Measurements from ENCODE around the gene OR2T3. TPM values are rescaled to one million over a fixed set of nuclear protein-coding genes. Genes with fewer than 3 reads are reported as not detected.
"Not testable (repeated sequence)": the region's sequence is repeated elsewhere in the genome, so short reads cannot be mapped to it uniquely, and the experiment has no call there.

OR2T3 gene
- total RNA-seq (2021; ENCODE audit: unreplicated experiment) (not detected), Bru-seq, nascent RNA (not detected), BruChase-seq, experiment 1, labeled RNA remaining after a 6-hour chase (not detected), BruChase-seq, experiment 2, labeled RNA remaining after a 2-hour chase (not detected)
- not detected in 2 replicates for polyA plus RNA-seq (2012)
- long read RNA-seq = 0 reads

- CTCF ChIA-PET; H3K4me3 ChIP-seq (replicated peaks in 1 of 2; ENCODE audit: low read depth in 1 of 2, low read length in 2 of 2); ATAC-seq; H3K79me2 ChIP-seq (ENCODE audit: insufficient read depth, low read length); H3K9me3 ChIP-seq (ENCODE audit: control insufficient read depth in 1 of 2, insufficient read depth in 1 of 2, low read depth in 1 of 2, low read length in 2 of 2); H4K20me1 ChIP-seq (ENCODE audit: insufficient read depth); H3K9ac ChIP-seq (ENCODE audit: low read length); DNase-seq (ENCODE audit: low read depth, low spot score); H3K9me2 ChIP-seq (ENCODE audit: insufficient read depth); H3K27ac ChIP-seq (ENCODE audit: low read depth, low read length); intact Hi-C loops (cut with micrococcal nuclease); H3K4me1 ChIP-seq (ENCODE audit: control insufficient read depth in 1 of 2, insufficient read depth in 2 of 2, low read length in 2 of 2); BruUV-seq (replicated peaks); RAD21 ChIA-PET (ENCODE audit: low non-redundant PET in 1 of 2, low total read pairs in 2 of 2, uncharacterized antibody in 2 of 2, unreplicated experiment in 2 of 2); H3K27me3 ChIP-seq (ENCODE audit: insufficient read depth, low read length); POLR2A ChIA-PET; H3K36me3 ChIP-seq (ENCODE audit: control insufficient read depth in 1 of 2, insufficient read depth in 2 of 2, low read length in 2 of 2); H3K4me2 ChIP-seq (ENCODE audit: low read length); H2AFZ ChIP-seq (ENCODE audit: low read depth, low read length, poor library complexity, severe bottlenecking): not testable (repeated sequence)
Measured at GRCh38 chr1:248473051-248473450, at the start of gene OR2T3. OR2T3 (plus strand) TSS chr1:248473351; CDS start chr1:248473351, 0 bp downstream.

GRCh38 chr1:248427526-248428191 is 45.5 kb upstream of the OR2T3 start:
- H2AFZ ChIP-seq (ENCODE audit: low read depth, low read length, poor library complexity, severe bottlenecking); intact Hi-C loops (cut with micrococcal nuclease); ATAC-seq: not testable (repeated sequence)

GRCh38 chr1:248428192-248428533 is 45.0 kb upstream of the OR2T3 start:
- DNase-seq (ENCODE audit: low read depth, low spot score); H3K9me2 ChIP-seq (ENCODE audit: insufficient read depth); RAD21 ChIA-PET (ENCODE audit: low non-redundant PET in 1 of 2, low total read pairs in 2 of 2, uncharacterized antibody in 2 of 2, unreplicated experiment in 2 of 2); H3K79me2 ChIP-seq (ENCODE audit: insufficient read depth, low read length); BruUV-seq (replicated peaks); H3K9ac ChIP-seq (ENCODE audit: low read length); H2AFZ ChIP-seq (ENCODE audit: low read depth, low read length, poor library complexity, severe bottlenecking); H3K9me3 ChIP-seq (ENCODE audit: control insufficient read depth in 1 of 2, insufficient read depth in 1 of 2, low read depth in 1 of 2, low read length in 2 of 2); ATAC-seq; H4K20me1 ChIP-seq (ENCODE audit: insufficient read depth); H3K27ac ChIP-seq (ENCODE audit: low read depth, low read length); H3K4me1 ChIP-seq (ENCODE audit: control insufficient read depth in 1 of 2, insufficient read depth in 2 of 2, low read length in 2 of 2); H3K4me2 ChIP-seq (ENCODE audit: low read length); H3K36me3 ChIP-seq (ENCODE audit: control insufficient read depth in 1 of 2, insufficient read depth in 2 of 2, low read length in 2 of 2); intact Hi-C loops (cut with micrococcal nuclease); CTCF ChIA-PET; H3K27me3 ChIP-seq (ENCODE audit: insufficient read depth, low read length); H3K4me3 ChIP-seq (replicated peaks in 1 of 2; ENCODE audit: low read depth in 1 of 2, low read length in 2 of 2); POLR2A ChIA-PET: not testable (repeated sequence)

More at GRCh38 chr1:248427526-248428191, 45.5 kb upstream of the OR2T3 start:
- RAD21 ChIA-PET (ENCODE audit: low non-redundant PET in 1 of 2, low total read pairs in 2 of 2, uncharacterized antibody in 2 of 2, unreplicated experiment in 2 of 2); H3K9me3 ChIP-seq (ENCODE audit: control insufficient read depth in 1 of 2, insufficient read depth in 1 of 2, low read depth in 1 of 2, low read length in 2 of 2); H3K4me3 ChIP-seq (replicated peaks in 1 of 2; ENCODE audit: low read depth in 1 of 2, low read length in 2 of 2); H3K9me2 ChIP-seq (ENCODE audit: insufficient read depth); H3K4me2 ChIP-seq (ENCODE audit: low read length); H4K20me1 ChIP-seq (ENCODE audit: insufficient read depth); DNase-seq (ENCODE audit: low read depth, low spot score); H3K27me3 ChIP-seq (ENCODE audit: insufficient read depth, low read length); H3K36me3 ChIP-seq (ENCODE audit: control insufficient read depth in 1 of 2, insufficient read depth in 2 of 2, low read length in 2 of 2); H3K27ac ChIP-seq (ENCODE audit: low read depth, low read length); H3K4me1 ChIP-seq (ENCODE audit: control insufficient read depth in 1 of 2, insufficient read depth in 2 of 2, low read length in 2 of 2); BruUV-seq (replicated peaks); CTCF ChIA-PET; H3K9ac ChIP-seq (ENCODE audit: low read length); H3K79me2 ChIP-seq (ENCODE audit: insufficient read depth, low read length); POLR2A ChIA-PET: not testable (repeated sequence)

- H3K9me3 ChIP-seq (ENCODE audit: control insufficient read depth in 1 of 2, insufficient read depth in 1 of 2, low read depth in 1 of 2, low read length in 2 of 2); H4K20me1 ChIP-seq (ENCODE audit: insufficient read depth); H3K4me3 ChIP-seq (replicated peaks in 1 of 2; ENCODE audit: low read depth in 1 of 2, low read length in 2 of 2); BruUV-seq (replicated peaks); H2AFZ ChIP-seq (ENCODE audit: low read depth, low read length, poor library complexity, severe bottlenecking); ATAC-seq; intact Hi-C loops (cut with micrococcal nuclease); H3K79me2 ChIP-seq (ENCODE audit: insufficient read depth, low read length); DNase-seq (ENCODE audit: low read depth, low spot score); POLR2A ChIA-PET; CTCF ChIA-PET; H3K27me3 ChIP-seq (ENCODE audit: insufficient read depth, low read length); H3K4me1 ChIP-seq (ENCODE audit: control insufficient read depth in 1 of 2, insufficient read depth in 2 of 2, low read length in 2 of 2); H3K4me2 ChIP-seq (ENCODE audit: low read length); H3K27ac ChIP-seq (ENCODE audit: low read depth, low read length); H3K36me3 ChIP-seq (ENCODE audit: control insufficient read depth in 1 of 2, insufficient read depth in 2 of 2, low read length in 2 of 2); RAD21 ChIA-PET (ENCODE audit: low non-redundant PET in 1 of 2, low total read pairs in 2 of 2, uncharacterized antibody in 2 of 2, unreplicated experiment in 2 of 2); H3K9me2 ChIP-seq (ENCODE audit: insufficient read depth); H3K9ac ChIP-seq (ENCODE audit: low read length): not testable (repeated sequence)
Measured at GRCh38 chr1:248431683-248432082, 41.5 kb upstream of the OR2T3 start.

All from HCT116 (cell line).